ENCODE measurements around the gene CTNND2.

Gene CTNND2

DNA sequence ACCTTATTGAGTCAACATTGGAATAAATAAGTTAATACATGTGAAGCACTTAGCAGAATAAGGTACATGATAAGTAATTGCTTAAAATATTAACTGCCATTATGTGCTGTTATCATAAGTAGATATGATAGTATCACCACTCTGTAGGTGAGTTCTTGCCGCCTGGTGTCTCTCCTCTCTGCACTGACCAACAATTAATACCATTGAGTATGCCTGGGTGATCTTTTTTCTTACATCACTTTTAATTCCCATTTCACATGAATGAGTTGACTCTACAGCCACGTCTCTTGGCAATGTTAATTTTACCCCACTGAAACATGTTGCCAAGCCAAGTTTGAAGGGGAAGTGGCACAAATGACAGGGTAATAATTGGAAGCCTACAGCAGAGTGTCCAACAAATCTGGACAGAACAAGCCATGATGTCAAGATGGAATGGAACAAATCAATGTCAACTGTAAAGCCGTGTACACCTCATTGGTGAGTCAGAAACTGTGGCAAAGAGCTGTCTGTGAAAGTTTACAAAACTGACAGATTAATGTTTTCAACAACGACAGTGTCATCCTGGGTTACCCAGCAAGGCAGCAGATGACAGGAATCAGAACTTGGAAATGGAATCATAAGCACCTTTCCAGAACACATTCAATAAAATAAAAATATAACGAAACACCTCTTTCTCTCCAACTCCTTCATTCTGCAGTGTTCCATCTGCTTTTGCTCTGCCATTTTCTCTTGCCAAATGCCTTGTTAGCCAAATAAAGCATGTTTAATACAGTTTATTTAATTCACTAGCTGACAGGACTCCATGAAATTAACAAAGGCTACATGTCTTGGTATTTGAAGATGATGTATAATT lies 330.9 kb downstream of the CTNND2 start:
- no peak for DNase-seq (ENCODE audit: low read depth)
- TF ChIP-seq CTCF (IDR thresholded peaks at IDR 0.05; ENCODE audit: low read depth, low read length, missing control alignments), result no peak
- H3K4me3 ChIP-seq (ENCODE audit: low read depth, low read length), result no peak overlapping the region

- H3K4me3 ChIP-seq (ENCODE audit: low read depth, low read length), result no peak overlapping the region
- no peak for DNase-seq (ENCODE audit: low read depth)
- TF ChIP-seq CTCF (IDR thresholded peaks at IDR 0.05; ENCODE audit: low read depth, low read length, missing control alignments), result no peak
Observed at GRCh38 chr5:11564706-11565105, 339.5 kb downstream of the CTNND2 start.

- H3K4me3 ChIP-seq (ENCODE audit: low read depth, low read length), result no peak overlapping the region
- no peak for DNase-seq (ENCODE audit: low read depth)
- no peak for TF ChIP-seq CTCF (IDR thresholded peaks at IDR 0.05; ENCODE audit: low read depth, low read length, missing control alignments)
Observed at GRCh38 chr5:11563822-11564221, 340.4 kb downstream of the CTNND2 start.

- H3K4me3 ChIP-seq (ENCODE audit: low read depth, low read length), result no peak overlapping the region
- DNase-seq (ENCODE audit: low read depth), result no peak
- TF ChIP-seq CTCF (IDR thresholded peaks at IDR 0.05; ENCODE audit: low read depth, low read length, missing control alignments), result no peak
Observed at GRCh38 chr5:11560915-11561697, 343.1 kb downstream of the CTNND2 start.

DNA sequence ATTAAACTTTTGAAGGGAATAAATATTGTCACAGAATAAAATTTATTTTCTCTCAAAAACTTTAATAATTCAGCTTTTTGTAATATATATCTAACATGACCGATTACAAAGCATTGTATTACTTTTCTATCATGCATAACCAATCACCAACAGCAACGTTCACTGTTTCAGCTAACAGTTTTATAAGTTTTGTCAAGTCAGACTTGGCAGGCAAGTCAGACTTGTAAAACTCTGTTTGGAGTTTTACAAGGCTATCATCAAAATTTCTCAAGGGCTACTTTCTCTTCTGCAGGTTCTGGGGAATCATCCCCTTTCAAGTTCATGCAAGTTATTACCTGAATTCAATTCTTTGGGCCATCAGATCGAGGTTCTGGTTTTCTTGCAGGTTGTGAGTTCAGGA lies 347.2 kb downstream of the CTNND2 start:
- no peak for TF ChIP-seq CTCF (IDR thresholded peaks at IDR 0.05; ENCODE audit: low read depth, low read length, missing control alignments)
- no peak for DNase-seq (ENCODE audit: low read depth)
- H3K4me3 ChIP-seq (ENCODE audit: low read depth, low read length), result no peak overlapping the region

- H3K4me3 ChIP-seq (ENCODE audit: low read depth, low read length), result no peak overlapping the region
- TF ChIP-seq CTCF (IDR thresholded peaks at IDR 0.05; ENCODE audit: low read depth, low read length, missing control alignments), result no peak
- DNase-seq (ENCODE audit: low read depth), result no peak
Observed at GRCh38 chr5:11555171-11555570, 349.1 kb downstream of the CTNND2 start.

Data from GM12864 (cell line).